ENCODE results near the gene METAP2.

DNA sequence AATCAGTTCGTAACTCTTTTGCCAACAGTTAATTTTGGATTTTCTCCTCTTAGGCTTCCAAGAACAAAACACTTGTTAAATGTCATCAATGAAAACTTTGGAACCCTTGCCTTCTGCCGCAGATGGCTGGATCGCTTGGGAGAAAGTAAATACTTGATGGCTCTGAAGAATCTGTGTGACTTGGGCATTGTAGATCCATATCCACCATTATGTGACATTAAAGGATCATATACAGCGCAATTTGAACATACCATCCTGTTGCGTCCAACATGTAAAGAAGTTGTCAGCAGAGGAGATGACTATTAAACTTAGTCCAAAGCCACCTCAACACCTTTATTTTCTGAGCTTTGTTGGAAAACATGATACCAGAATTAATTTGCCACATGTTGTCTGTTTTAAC is 39.6 kb downstream of the METAP2 start:
- TF ChIP-seq, protein P1, sequence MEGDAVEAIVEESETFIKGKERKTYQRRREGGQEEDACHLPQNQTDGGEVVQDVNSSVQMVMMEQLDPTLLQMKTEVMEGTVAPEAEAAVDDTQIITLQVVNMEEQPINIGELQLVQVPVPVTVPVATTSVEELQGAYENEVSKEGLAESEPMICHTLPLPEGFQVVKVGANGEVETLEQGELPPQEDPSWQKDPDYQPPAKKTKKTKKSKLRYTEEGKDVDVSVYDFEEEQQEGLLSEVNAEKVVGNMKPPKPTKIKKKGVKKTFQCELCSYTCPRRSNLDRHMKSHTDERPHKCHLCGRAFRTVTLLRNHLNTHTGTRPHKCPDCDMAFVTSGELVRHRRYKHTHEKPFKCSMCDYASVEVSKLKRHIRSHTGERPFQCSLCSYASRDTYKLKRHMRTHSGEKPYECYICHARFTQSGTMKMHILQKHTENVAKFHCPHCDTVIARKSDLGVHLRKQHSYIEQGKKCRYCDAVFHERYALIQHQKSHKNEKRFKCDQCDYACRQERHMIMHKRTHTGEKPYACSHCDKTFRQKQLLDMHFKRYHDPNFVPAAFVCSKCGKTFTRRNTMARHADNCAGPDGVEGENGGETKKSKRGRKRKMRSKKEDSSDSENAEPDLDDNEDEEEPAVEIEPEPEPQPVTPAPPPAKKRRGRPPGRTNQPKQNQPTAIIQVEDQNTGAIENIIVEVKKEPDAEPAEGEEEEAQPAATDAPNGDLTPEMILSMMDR (IDR thresholded peaks at IDR 0.05) = no peak
- TF ChIP-seq POLR2A (IDR thresholded peaks at IDR 0.05) (no peak), POLR2AphosphoS5 (IDR thresholded peaks at IDR 0.05; ENCODE audit: insufficient read depth in 1 of 2, low read depth in 1 of 2) (no peak)
